Tibial nerve (tissue), 4 donors: ENCODE data around the gene LMBRD2. TPM values are rescaled to one million over a fixed set of nuclear protein-coding genes. Genes with fewer than 3 reads are reported as not detected.

Experiments used
- DNase-seq, 2 donors: peaks; one replicate each; pipeline ENCODE4 v3.0.0-alpha.2; 2019; ENCODE audit warnings: low spot score in 2 of 2
- H3K27ac ChIP-seq, 4 donors: fragments of 200-600 bp; sonication (generic) in 3 of 4; one replicate each; pipeline ENCODE4 v1.5.1; 2017 to 2019; ENCODE audit warnings: mild to moderate bottlenecking in 1 of 4
- H3K27me3 ChIP-seq, 2 donors: fragments of 200-600 bp; sonication (generic) in 1 of 2; one replicate each; pipeline versions ENCODE4 v1.5.1 to v1.6.0; 2017 to 2019
- H3K36me3 ChIP-seq, 3 donors: fragments of 200-600 bp; sonication (generic); one replicate each; pipeline ENCODE4 v1.5.1; 2018 to 2019
- H3K4me1 ChIP-seq, 4 donors: fragments of 200-600 bp; sonication (generic) in 3 of 4; one replicate each; pipeline ENCODE4 v1.5.1; 2017 to 2019
- H3K4me3 ChIP-seq, 4 donors: fragments of 200-600 bp; sonication (generic) in 3 of 4; one replicate each; pipeline ENCODE4 v1.5.1; 2017 to 2019; ENCODE audit warnings: mild to moderate bottlenecking in 1 of 4, moderate library complexity in 1 of 4
- H3K9me3 ChIP-seq, 4 donors: fragments of 200-600 bp; sonication (generic) in 3 of 4; one replicate each; pipeline ENCODE4 v1.5.1; 2017 to 2019
- EP300 ChIP-seq, 2 donors: sonication (generic); formaldehyde crosslinking; IDR thresholded peaks; one replicate each; pipeline ENCODE4 v1.6.1; 2017; ENCODE audit warnings: antibody characterized with exemption in 2 of 2, mild to moderate bottlenecking in 1 of 2
- POLR2A ChIP-seq, 2 donors: fragments of 450-650 bp; IDR thresholded peaks; one replicate each; pipeline ENCODE4 v1.6.1; 2017; ENCODE audit warnings: antibody characterized with exemption in 2 of 2, mild to moderate bottlenecking in 2 of 2, moderate library complexity in 2 of 2
- WGBS, 2 donors: methylation state at CpG; one replicate each; pipeline ENCODE4 v1.1.5; 2018; 5-methylcytosine and 5-hydroxymethylcytosine counted together
- total RNA-seq, 4 donors: library from RNA; depleted of rRNA; stranded (reverse); fragments of >200 nt; gene quantifications; one replicate each; pipeline ENCODE4 v1.1.0, GENCODE V29; 2016
- TF ChIP-seq, protein P1 (sequence below), 5 experiments: fragments of 200-600 bp in 3 of 5; fragments of 450-650 bp in 2 of 5; sonication (generic) in 3 of 5; IDR thresholded peaks; one replicate each; pipeline ENCODE4 v1.5.1; 2016 to 2019; ENCODE audit warnings: antibody characterized with exemption in 5 of 5, mild to moderate bottlenecking in 3 of 5, moderate library complexity in 2 of 5

LMBRD2 gene
- total RNA-seq, 4 donors from 2014 or later, result 9.0 to 29.7 (median 15.6) TPM

DNA sequence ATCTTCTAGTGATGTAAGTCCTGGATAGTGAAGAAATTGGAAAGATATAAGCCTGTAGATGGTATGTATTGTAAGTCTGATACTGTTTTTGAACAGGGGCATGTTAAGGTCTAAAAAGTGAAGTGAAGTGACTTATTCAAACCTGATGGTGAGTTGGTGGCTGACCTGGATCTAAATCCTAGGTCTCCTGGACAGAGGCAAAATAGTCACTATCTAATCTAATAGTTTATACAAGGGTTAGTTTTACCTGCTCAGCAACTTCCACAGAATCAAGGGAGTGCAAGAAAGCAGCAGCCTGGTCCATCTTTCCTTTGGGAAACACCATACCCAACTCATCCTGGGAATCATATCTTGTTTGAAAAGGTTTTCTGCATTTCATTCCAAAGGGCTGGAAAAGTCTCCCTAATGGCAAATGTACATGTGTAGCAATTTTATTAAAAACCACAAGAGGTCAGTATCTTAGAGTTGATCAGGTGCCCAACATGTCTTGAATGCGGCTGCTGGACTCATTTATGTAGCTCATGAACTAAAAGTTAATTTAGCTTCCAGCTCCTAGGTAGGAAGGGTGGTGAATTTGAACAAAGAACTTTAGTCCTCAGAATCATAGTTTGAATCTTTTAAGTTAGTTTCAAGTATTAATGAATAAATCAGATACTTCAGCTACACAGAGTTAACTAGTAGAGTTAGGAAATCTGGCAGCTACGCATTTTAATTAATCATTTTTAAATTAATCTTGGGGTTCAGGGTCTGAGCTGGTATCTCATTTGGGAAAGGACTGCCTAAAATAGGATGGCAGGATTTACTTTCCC is 26.2 kb upstream of the LMBRD2 start:
- Histone ChIP-seq H3K27me3 (no peaks in the 10 kb centered on the region), H3K36me3 (peaks cover 0 to 73% (median 2%) of the 10 kb centered on the region in 3 donors), H3K27ac (no peak overlapping the region), H3K4me1 (no peaks in the 10 kb centered on the region), H3K4me3 (no peak overlapping the region), H3K9me3 (no peaks in the 10 kb centered on the region)
- TF ChIP-seq, protein P1, sequence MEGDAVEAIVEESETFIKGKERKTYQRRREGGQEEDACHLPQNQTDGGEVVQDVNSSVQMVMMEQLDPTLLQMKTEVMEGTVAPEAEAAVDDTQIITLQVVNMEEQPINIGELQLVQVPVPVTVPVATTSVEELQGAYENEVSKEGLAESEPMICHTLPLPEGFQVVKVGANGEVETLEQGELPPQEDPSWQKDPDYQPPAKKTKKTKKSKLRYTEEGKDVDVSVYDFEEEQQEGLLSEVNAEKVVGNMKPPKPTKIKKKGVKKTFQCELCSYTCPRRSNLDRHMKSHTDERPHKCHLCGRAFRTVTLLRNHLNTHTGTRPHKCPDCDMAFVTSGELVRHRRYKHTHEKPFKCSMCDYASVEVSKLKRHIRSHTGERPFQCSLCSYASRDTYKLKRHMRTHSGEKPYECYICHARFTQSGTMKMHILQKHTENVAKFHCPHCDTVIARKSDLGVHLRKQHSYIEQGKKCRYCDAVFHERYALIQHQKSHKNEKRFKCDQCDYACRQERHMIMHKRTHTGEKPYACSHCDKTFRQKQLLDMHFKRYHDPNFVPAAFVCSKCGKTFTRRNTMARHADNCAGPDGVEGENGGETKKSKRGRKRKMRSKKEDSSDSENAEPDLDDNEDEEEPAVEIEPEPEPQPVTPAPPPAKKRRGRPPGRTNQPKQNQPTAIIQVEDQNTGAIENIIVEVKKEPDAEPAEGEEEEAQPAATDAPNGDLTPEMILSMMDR (IDR thresholded peaks at IDR 0.05), result peak; percentile 34 to 49 (median 45)
- TF ChIP-seq EP300 (IDR thresholded peaks at IDR 0.05), result no peak
- WGBS, 2 donors, result 58 to 60% methylated on average over 2 of the region's 2 CpGs
- no peak for DNase-seq

DNA sequence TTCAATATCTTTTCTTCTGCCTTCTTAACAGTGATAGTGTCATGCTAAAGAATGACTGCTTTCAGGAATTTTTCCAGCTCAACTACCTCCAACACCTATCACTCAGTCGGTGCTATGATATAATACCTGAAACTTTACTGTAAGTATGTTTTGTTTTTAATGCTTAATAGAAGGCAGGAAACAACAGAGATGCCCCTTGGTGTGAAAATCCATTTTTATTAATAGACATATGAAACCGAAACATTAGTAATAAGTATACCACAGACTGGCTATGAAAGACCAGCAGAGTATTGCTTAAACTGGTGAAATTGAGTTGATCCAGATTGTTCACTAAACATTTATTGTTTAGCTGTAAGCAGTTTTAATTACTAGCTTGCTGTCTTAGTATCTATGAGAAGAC is 25.5 kb upstream of the LMBRD2 start:
- Histone ChIP-seq H3K27me3 (no peaks in the 10 kb centered on the region), H3K9me3 (no peaks in the 10 kb centered on the region), H3K4me1 (no peaks in the 10 kb centered on the region), H3K4me3 (no peak overlapping the region), H3K36me3 (peaks cover 0 to 73% (median 0%) of the 10 kb centered on the region in 3 donors), H3K27ac (no peak overlapping the region)
- no peak for DNase-seq
- WGBS, 2 donors, result 89 to 97% methylated on average over 2 of the region's 2 CpGs
- TF ChIP-seq EP300 (IDR thresholded peaks at IDR 0.05), result no peak
- TF ChIP-seq, protein P1 (IDR thresholded peaks at IDR 0.05), result no peak
- no peak for TF ChIP-seq POLR2A (IDR thresholded peaks at IDR 0.05)

DNA sequence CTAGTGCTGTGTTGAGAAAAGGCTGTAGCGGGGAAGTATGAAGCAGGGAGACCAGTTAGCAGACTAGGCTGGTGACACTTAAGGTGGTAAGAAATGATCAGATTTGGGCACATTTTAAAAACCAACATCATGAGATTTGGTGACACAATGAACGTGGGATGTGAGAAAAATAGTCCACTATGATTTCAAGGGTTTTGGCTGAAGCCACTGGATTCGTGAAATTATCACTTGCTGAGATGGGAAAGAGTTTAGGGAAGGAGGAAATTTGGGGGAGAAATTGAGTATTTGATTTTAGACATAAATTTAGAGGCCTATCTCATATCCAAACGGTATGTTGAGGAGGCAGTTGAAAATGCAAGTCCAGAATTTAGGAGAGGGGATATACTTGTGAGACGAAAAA is 23.4 kb upstream of the LMBRD2 start:
- Histone ChIP-seq H3K27me3 (no peaks in the 10 kb centered on the region), H3K36me3 (peaks cover 0 to 73% (median 9%) of the 10 kb centered on the region in 3 donors), H3K4me1 (no peaks in the 10 kb centered on the region), H3K9me3 (no peaks in the 10 kb centered on the region), H3K4me3 (no peak overlapping the region), H3K27ac (no peak overlapping the region)
- DNase-seq, result no peak
- WGBS, 2 donors, result 79 to 86% methylated on average over 5 of the region's 5 CpGs
- TF ChIP-seq POLR2A (IDR thresholded peaks at IDR 0.05) (no peak), EP300 (IDR thresholded peaks at IDR 0.05) (no peak)
- TF ChIP-seq, protein P1 (IDR thresholded peaks at IDR 0.05), result no peak

DNA sequence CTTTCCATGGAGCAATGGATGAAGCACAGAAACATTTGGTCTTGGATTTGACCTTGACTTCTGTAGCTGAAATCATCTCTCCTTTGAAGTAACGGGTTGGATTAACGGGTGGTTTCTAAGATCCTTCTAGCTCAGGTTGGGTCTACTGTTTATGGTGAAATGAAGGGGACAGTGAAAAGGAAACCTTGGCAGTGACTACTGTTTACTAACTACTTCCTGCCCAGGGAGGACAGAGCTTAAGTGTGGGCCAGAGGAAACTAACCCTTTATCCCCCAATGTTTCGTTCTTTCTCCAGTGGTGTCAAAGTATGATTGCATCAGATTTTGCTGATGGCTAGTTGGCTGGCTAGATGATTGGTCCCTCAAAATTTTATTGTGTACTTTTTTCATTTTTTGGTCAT is 22.4 kb upstream of the LMBRD2 start:
- H3K36me3 ChIP-seq, result peaks cover 0 to 75% (median 9%) of the 10 kb centered on the region in 3 donors
- H3K4me1 ChIP-seq, result no peaks in the 10 kb centered on the region
- TF ChIP-seq EP300 (IDR thresholded peaks at IDR 0.05) (no peak), POLR2A (IDR thresholded peaks at IDR 0.05) (no peak)
- TF ChIP-seq, protein P1 (IDR thresholded peaks at IDR 0.05), result no peak
- H3K9me3 ChIP-seq, result no peaks in the 10 kb centered on the region
- no peaks in the 10 kb centered on the region for H3K27me3 ChIP-seq
- H3K4me3 ChIP-seq, result no peak overlapping the region
- no peak overlapping the region for H3K27ac ChIP-seq
- WGBS, 2 donors, result 85 to 89% methylated on average over 3 of the region's 3 CpGs
- no peak for DNase-seq

DNA sequence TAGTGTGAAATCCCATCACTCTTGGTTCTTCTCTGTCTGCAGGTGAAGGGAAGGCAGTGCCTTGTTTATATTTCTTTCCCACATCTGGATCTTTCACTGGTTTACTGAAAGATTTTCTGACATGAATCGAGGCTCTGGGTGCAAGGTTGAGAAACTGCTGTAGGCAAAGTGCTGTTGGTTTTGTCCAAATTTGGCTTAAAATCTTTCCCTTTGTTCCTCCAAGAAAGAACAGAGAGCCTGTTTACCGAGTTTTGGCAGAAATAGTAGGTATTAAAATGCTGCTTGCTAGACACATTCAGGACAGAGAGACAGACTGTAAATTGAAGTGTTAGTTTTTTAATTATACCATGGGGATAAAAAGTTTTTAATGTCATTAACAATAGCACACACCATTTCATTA is 21.7 kb upstream of the LMBRD2 start:
- H3K27me3 ChIP-seq, result no peaks in the 10 kb centered on the region
- no peaks in the 10 kb centered on the region for H3K9me3 ChIP-seq
- no peak for DNase-seq
- TF ChIP-seq EP300 (IDR thresholded peaks at IDR 0.05), result no peak
- TF ChIP-seq, protein P1 (IDR thresholded peaks at IDR 0.05), result no peak
- no peak for TF ChIP-seq POLR2A (IDR thresholded peaks at IDR 0.05)
- WGBS, 2 donors, result 35 to 48% methylated on average over 2 of the region's 2 CpGs
- H3K27ac ChIP-seq, result no peak overlapping the region
- H3K4me1 ChIP-seq, result no peaks in the 10 kb centered on the region
- H3K36me3 ChIP-seq, result peaks cover 0 to 75% (median 9%) of the 10 kb centered on the region in 3 donors
- no peak overlapping the region for H3K4me3 ChIP-seq
